CD14-positive monocyte (primary cell): ENCODE measurements around the gene ACBD4. TPM values are rescaled to one million over a fixed set of nuclear protein-coding genes. Genes with fewer than 3 reads are reported as not detected.

Experiments
- DNase-seq, 3 donors: peaks; one replicate each; pipeline ENCODE4 v3.0.0-alpha.2; 2011 to 2022
- H2AFZ ChIP-seq: 2 replicates; pipeline ENCODE4 v1.6.0; 2012; ENCODE audit warnings: mild to moderate bottlenecking, low read depth, low read length, inconsistent platforms; ENCODE audit not compliant: insufficient read depth, poor library complexity, severe bottlenecking
- H3K27ac ChIP-seq, 2 donors: 1 replicate in 1 of 2; 2 replicates in 1 of 2; pipeline ENCODE4 v1.5.1; 2012 to 2013; ENCODE audit warnings: low read length in 2 of 2, control low read depth in 1 of 2, inconsistent platforms in 1 of 2, low read depth in 1 of 2, mild to moderate bottlenecking in 1 of 2
- H3K27me3 ChIP-seq, 2 donors: one replicate each; pipeline versions ENCODE4 v1.6.0 to v1.6.1; 2011 to 2013; ENCODE audit warnings: low read length in 2 of 2; ENCODE audit not compliant: control insufficient read depth in 2 of 2, insufficient read depth in 2 of 2
- H3K36me3 ChIP-seq, 2 donors: replicated peaks in 1 of 2; 1 replicate in 1 of 2; 2 replicates in 1 of 2; pipeline versions ENCODE4 v1.5.1 to v1.6.1; 2012 to 2013; ENCODE audit warnings: low read length in 2 of 2, control low read depth in 1 of 2, inconsistent platforms in 1 of 2, mild to moderate bottlenecking in 1 of 2; ENCODE audit not compliant: insufficient read depth in 2 of 2, control insufficient read depth in 1 of 2
- H3K4me1 ChIP-seq, 2 donors: 1 replicate in 1 of 2; 2 replicates in 1 of 2; pipeline versions ENCODE4 v1.5.1 to v1.6.1; 2012 to 2013; ENCODE audit warnings: low read length in 2 of 2, control low read depth in 1 of 2, inconsistent platforms in 1 of 2, mild to moderate bottlenecking in 1 of 2, moderate library complexity in 1 of 2; ENCODE audit not compliant: insufficient read depth in 2 of 2, control insufficient read depth in 1 of 2
- H3K4me2 ChIP-seq: replicated peaks from 2 replicates; pipeline ENCODE3; 2012; ENCODE audit warnings: low read length, moderate library complexity, mild to moderate bottlenecking; ENCODE audit not compliant: poor library complexity, severe bottlenecking; ENCODE audit errors: extremely low read depth
- H3K4me3 ChIP-seq, 3 experiments: fragments of 200-600 bp in 1 of 3; sonication (generic) in 1 of 3; replicated peaks in 1 of 3; 1 replicate in 2 of 3; 2 replicates in 1 of 3; pipeline ENCODE4 v1.5.1; 2011 to 2013; ENCODE audit warnings: low read length in 3 of 3, mild to moderate bottlenecking in 3 of 3, control low read depth in 2 of 3, low read depth in 2 of 3, inconsistent platforms in 1 of 3, moderate library complexity in 1 of 3
- H3K79me2 ChIP-seq: 2 replicates; pipeline ENCODE4 v1.6.0; 2012; ENCODE audit warnings: mild to moderate bottlenecking, control low read depth, inconsistent platforms, low read length, moderate library complexity; ENCODE audit not compliant: insufficient read depth
- H3K9ac ChIP-seq: 2 replicates; pipeline ENCODE4 v1.6.0; 2017; ENCODE audit warnings: low read length, mild to moderate bottlenecking; ENCODE audit not compliant: insufficient read depth, poor library complexity, severe bottlenecking
- H3K9me3 ChIP-seq, 2 donors: replicated peaks in 1 of 2; 1 replicate in 1 of 2; 2 replicates in 1 of 2; pipeline versions ENCODE4 v1.5.1 to v1.6.1; 2012 to 2013; ENCODE audit warnings: low read length in 2 of 2, control low read depth in 1 of 2; ENCODE audit not compliant: control insufficient read depth in 1 of 2, insufficient read depth in 1 of 2
- H4K20me1 ChIP-seq: 2 replicates; pipeline ENCODE4 v1.6.0; 2012; ENCODE audit warnings: mild to moderate bottlenecking, low read length, control low read depth, moderate library complexity; ENCODE audit not compliant: insufficient read depth
- H3K27ac Mint-ChIP-seq, 7 donors: one replicate each; pipeline ENCODE4 v1.8.0; 2020; ENCODE audit warnings: mild to moderate bottlenecking in 7 of 7, mixed read lengths in 7 of 7, moderate library complexity in 6 of 7, inconsistent platforms in 2 of 7
- H3K27me3 Mint-ChIP-seq, 3 donors: one replicate each; pipeline ENCODE4 v1.8.0; 2021 to 2022; ENCODE audit warnings: low read depth in 3 of 3, mild to moderate bottlenecking in 3 of 3, mixed read lengths in 3 of 3, moderate library complexity in 3 of 3, inconsistent platforms in 1 of 3
- H3K36me3 Mint-ChIP-seq, 2 donors: one replicate each; pipeline ENCODE4 v1.8.0; 2020; ENCODE audit warnings: mixed read lengths in 2 of 2, inconsistent platforms in 1 of 2, mild to moderate bottlenecking in 1 of 2
- H3K4me1 Mint-ChIP-seq: one replicate; pipeline ENCODE4 v1.8.0; 2020; ENCODE audit warnings: mild to moderate bottlenecking, mixed read lengths
- H3K4me3 Mint-ChIP-seq, 2 donors: one replicate each; pipeline ENCODE4 v1.8.0; 2020; ENCODE audit warnings: mild to moderate bottlenecking in 2 of 2, mixed read lengths in 2 of 2, moderate library complexity in 1 of 2
- H3K9me3 Mint-ChIP-seq, 7 donors: one replicate each; pipeline ENCODE4 v1.8.0; 2020 to 2022; ENCODE audit warnings: mixed read lengths in 7 of 7, mild to moderate bottlenecking in 6 of 7, moderate library complexity in 6 of 7, inconsistent platforms in 2 of 7
- WGBS: methylation state at CpG from one replicate; pipeline ENCODE4 v1.1.5; 2013; ENCODE audit warnings: missing lambda C conversion rate; ENCODE audit not compliant: insufficient coverage; 5-methylcytosine and 5-hydroxymethylcytosine counted together
- intact Hi-C, 2 donors: fragments of 100-400 bp; cut with micrococcal nuclease; formaldehyde crosslinking; loops; one replicate each; pipeline versions ENCODE4 v1.15.0 to v1.15.1; 2023
- polyA plus RNA-seq, 3 donors: library from polyadenylated mRNA; depleted of rRNA in 1 of 3; unstranded in 2 of 3; stranded (reverse) in 1 of 3; fragments of 300-500 nt in 2 of 3; fragments of >200 nt in 1 of 3; fragmentation: Illumina TruSeq in 2 of 3; gene quantifications; 1 replicate in 2 of 3; 2 replicates in 1 of 3; pipeline ENCODE4 v1.2.3, GENCODE V29; 2012 to 2021
- TF ChIP-seq, protein P1 (sequence below): fragments of 200-600 bp; IDR thresholded peaks from one replicate; pipeline ENCODE4 v1.8.0; 2022; ENCODE audit warnings: antibody characterized with exemption, mild to moderate bottlenecking

Gene ACBD4
- polyA plus RNA-seq, 3 donors, result 4.8 to 7.4 (median 6.2) TPM

DNA sequence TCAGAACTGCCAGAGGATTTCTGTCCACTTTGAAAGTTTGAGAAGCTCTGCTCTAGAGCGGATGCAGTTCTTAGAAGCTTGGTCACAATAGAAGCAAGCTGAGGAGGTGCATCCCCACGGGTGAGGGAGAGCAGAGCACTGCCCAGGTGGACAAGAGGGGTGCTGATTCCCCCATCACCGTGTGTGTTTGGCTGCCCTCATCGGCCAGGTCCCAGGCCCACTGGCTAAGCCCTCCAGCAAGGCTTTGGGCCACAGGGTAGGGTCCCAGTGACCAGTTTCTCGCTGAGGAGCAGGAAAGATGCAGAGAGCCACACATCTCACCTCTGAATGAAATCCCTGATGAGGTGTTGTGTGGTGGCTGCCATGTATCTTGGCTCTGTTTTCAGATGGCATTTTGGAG lies 47.5 kb upstream of the ACBD4 start:
- TF ChIP-seq, protein P1, sequence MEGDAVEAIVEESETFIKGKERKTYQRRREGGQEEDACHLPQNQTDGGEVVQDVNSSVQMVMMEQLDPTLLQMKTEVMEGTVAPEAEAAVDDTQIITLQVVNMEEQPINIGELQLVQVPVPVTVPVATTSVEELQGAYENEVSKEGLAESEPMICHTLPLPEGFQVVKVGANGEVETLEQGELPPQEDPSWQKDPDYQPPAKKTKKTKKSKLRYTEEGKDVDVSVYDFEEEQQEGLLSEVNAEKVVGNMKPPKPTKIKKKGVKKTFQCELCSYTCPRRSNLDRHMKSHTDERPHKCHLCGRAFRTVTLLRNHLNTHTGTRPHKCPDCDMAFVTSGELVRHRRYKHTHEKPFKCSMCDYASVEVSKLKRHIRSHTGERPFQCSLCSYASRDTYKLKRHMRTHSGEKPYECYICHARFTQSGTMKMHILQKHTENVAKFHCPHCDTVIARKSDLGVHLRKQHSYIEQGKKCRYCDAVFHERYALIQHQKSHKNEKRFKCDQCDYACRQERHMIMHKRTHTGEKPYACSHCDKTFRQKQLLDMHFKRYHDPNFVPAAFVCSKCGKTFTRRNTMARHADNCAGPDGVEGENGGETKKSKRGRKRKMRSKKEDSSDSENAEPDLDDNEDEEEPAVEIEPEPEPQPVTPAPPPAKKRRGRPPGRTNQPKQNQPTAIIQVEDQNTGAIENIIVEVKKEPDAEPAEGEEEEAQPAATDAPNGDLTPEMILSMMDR, result no peak

DNA sequence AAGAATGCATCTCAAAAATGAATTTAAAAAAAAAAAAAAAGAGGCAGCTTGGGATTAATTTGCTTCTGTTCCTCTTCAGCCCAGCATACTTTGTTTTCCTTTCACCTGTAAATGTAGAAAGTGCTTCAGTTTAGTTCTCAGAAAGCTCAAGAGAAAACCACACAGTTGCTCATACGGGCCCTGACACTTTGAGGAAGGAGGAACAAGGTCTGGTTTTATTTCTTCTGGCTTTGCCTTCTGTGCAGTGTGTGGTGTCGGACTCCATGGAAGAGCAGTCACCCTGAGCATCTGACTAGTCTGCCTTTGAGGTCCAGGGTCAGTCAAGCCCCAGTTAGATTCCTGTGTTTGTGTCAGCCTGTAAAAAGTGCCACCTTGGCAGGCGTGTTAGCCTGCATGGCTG lies 46.7 kb upstream of the ACBD4 start:
- H3K4me3 Mint-ChIP-seq, result no peak overlapping the region
- H3K9me3 ChIP-seq, result no peaks in the 10 kb centered on the region
- no peaks in the 10 kb centered on the region for H3K9me3 Mint-ChIP-seq
- H3K27ac ChIP-seq, result no peak overlapping the region
- peaks cover 45% of the 10 kb centered on the region for H4K20me1 ChIP-seq
- peak overlapping the region in 2 of 7 donors; percentile 43 to 78 for H3K27ac Mint-ChIP-seq
- TF ChIP-seq, protein P1, result no peak
- no peaks in the 10 kb centered on the region for H3K27me3 Mint-ChIP-seq
- no peaks in the 10 kb centered on the region for H3K4me1 Mint-ChIP-seq
- H3K4me3 ChIP-seq, result no peak overlapping the region
- intact Hi-C loops, result no loop called here
- H3K9ac ChIP-seq, result no peak overlapping the region
- H3K4me1 ChIP-seq, result no peaks in the 10 kb centered on the region
- WGBS, result 67% methylated on average over 2 of the region's 3 CpGs
- peaks cover 84 to 97% of the 10 kb centered on the region in 2 donors for H3K36me3 ChIP-seq
- H3K4me2 ChIP-seq, result no peak overlapping the region
- H2AFZ ChIP-seq, result no peak overlapping the region
- no peaks in the 10 kb centered on the region for H3K27me3 ChIP-seq
- H3K36me3 Mint-ChIP-seq, result peaks cover 76 to 99% of the 10 kb centered on the region in 2 donors
- DNase-seq, result no peak
- peaks cover 2% of the 10 kb centered on the region for H3K79me2 ChIP-seq

More for the DNA sequence above, 47.5 kb upstream of the ACBD4 start:
- Mint-ChIP-seq H3K4me1 (no peaks in the 10 kb centered on the region), H3K27ac (no peak overlapping the region), H3K27me3 (no peaks in the 10 kb centered on the region), H3K36me3 (peaks cover 72 to 99% of the 10 kb centered on the region in 2 donors), H3K4me3 (no peak overlapping the region), H3K9me3 (no peaks in the 10 kb centered on the region)
- H3K27ac ChIP-seq, result no peak overlapping the region
- no peak overlapping the region for H3K4me2 ChIP-seq
- 92% methylated on average over 4 of the region's 5 CpGs for WGBS
- H2AFZ ChIP-seq, result no peak overlapping the region
- H3K27me3 ChIP-seq, result no peaks in the 10 kb centered on the region
- H3K79me2 ChIP-seq, result peaks cover 2% of the 10 kb centered on the region
- DNase-seq, result no peak
- H3K4me1 ChIP-seq, result no peaks in the 10 kb centered on the region
- no peak overlapping the region for H3K4me3 ChIP-seq
- peaks cover 83 to 97% of the 10 kb centered on the region in 2 donors for H3K36me3 ChIP-seq
- peaks cover 37% of the 10 kb centered on the region for H4K20me1 ChIP-seq
- no peaks in the 10 kb centered on the region for H3K9me3 ChIP-seq
- intact Hi-C loops, result no loop called here
- H3K9ac ChIP-seq, result no peak overlapping the region
